Stimulated activated CD8-positive, alpha-beta memory T cell treated with anti-CD3 and anti-CD28 coated beads, Interleukin-7, amount 100 ng/mL, for 4 hours (primary cell): Measurements from ENCODE around the gene ATXN1.
"Not testable (repeated sequence)": the region's sequence is repeated elsewhere in the genome, so short reads cannot be mapped to it uniquely, and the experiment has no call there.

Source experiments
- DNase-seq, 2 donors: peaks; one replicate each; pipeline ENCODE4 v3.0.0-alpha.2; 2020; ENCODE audit warnings: low read depth in 2 of 2

Gene ATXN1

DNA sequence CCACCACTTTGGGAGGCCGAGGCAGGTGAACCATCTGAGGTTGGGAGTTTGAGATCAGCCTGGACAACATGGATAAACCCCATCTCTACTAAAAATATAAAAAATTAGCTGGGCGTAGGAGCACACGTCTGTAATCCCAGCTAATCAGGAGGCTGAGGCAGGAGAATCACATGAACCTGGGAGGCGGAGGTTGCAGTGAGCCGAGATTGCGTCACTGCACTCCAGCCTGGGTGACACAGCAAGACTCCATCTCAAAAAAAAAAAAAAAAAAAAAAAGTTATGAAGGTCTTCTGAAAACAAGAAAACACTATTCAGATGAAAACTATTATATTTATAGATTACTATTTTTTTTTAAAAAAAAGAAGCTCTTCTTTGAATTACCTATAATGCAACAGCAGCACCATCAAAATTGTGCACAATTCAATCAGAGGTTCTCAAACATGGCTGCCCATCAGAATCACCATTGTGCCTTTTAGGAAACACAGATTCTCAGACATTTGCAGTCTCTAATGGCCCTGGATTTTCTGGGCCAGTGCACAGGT lies 370.3 kb downstream of the ATXN1 start:
- DNase-seq = not testable (repeated sequence)

- DNase-seq = no peak
These were observed 371.6 kb downstream of the ATXN1 start for GRCh38 chr6:16389642-16390041.

GRCh38 chr6:16388488-16388887 lies 372.8 kb downstream of the ATXN1 start:
- DNase-seq = no peak

DNA sequence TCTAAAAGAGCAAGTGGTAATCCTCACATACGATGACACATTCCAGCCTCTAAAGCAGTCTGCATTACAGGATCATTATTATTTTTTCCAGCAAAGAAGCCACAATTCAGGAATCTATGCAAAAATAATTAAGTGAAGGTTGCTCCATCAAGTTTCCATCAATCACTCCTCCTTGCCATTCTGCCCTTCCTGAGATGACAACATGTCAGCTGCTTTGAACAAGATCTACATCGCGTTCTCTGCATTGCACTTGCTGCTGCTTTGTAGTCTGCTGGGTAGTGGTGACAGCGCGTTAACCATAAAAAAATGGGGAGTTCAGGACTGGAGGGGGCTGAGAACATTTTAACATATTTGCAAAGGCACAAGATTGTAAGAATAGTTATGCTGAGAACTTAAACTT lies 375.2 kb downstream of the ATXN1 start:
- no peak for DNase-seq

DNA sequence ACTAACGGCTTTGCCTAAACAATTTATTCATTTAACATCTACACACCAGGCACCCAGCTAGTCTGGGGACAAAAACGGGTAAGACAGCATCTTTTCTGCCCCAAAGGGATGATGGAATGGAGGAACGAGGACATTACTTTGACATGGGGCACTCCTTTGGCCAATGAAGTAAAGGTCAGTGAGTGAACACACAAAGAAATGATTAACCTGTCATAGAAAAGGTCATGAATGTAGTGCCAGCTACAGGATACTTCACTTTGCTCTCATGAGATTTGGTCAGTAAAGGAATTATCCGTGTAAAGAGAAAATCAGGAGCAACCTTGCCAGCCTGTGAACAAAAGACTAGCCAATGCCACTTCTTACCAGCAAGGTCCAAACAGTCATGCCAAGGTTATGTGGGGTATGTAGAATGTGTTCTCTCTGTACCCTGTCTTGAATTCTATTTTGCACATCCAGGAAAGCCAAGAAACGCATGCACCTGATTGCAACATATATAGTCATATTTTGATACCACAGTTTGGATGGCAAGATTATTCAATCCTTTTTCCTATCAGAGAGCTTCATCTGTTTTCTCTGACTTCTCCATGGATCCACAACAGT lies 377.6 kb downstream of the ATXN1 start:
- no peak for DNase-seq

DNA sequence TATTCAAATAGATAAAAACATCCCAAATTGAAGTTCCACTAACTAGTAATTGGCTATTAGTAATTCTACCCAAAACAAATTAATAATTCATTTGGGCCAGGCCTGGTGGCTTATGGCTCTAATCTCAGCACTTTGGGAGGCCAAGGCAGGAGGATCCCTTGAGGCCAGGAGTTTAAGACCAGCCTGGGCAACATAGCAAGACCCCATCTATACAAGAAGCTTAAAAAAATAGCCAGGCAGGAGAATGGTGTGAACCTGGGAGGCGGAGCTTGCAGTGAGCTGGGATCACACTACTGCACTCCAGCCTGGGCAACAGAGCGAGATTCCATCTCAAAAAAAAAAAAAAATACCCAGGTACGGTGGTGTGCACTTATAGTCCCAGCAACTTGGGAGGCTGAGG lies 379.3 kb downstream of the ATXN1 start:
- not testable (repeated sequence) for DNase-seq

GRCh38 chr6:16380220-16380809 lies 380.9 kb downstream of the ATXN1 start:
- no peak for DNase-seq

DNA sequence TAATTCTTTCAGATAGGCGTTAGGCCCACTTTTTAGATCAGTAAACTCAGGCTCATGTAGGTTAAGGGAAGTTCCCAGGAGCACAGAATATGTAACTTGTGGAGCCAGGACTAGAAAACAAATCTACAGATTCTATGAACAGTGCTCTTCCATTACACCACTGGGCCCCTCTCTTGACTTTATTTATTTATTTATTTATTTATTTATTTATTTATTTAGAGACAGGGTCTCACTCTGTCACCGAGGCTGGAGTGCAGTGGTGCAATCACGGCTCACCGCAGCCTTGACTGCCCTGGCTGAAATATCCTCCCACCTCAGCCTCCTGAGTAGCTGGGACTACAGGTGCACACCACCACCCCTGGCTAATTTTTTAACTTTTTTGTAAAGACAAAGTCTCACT lies 382.9 kb downstream of the ATXN1 start:
- DNase-seq = not testable (repeated sequence)

DNA sequence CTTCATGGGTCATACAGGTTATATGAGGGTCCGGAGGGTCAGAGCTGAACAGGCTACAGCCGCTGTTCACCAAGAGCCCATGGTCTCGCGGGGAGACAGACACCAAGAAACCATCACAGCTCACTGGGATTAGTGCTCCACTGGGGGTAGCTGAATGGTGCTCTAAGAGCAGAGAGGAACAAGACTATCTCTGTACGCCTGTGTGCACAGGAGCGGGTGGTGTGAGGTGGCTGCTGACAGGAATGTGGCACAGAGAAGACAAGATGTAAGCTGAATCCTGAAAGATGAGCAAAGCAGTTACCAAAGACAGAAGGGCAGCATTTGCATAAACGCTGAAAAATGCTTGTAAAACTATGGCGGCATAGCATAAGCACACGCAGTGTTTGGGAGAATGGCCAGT lies 383.8 kb downstream of the ATXN1 start:
- DNase-seq = no peak

DNA sequence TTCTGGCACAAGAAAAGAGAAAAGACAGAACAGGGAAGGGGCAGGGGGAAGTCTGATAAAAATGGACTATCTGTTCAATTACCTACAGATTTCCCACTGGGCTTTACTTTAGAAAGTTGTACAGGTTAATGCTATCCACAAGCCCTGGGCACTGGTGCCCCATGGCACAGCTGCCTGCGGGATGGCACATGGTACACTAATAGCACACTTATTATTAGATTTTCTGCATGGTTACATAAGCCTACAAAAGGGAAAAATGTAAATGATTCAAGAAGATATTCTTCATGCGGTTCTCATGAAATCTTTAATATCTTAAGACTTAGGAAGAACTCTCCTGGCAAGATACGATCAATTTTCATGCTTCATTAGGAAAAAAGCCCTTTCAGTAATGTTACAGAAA lies 385.4 kb downstream of the ATXN1 start:
- DNase-seq = no peak

- no peak for DNase-seq
These were observed 386.1 kb downstream of the ATXN1 start for GRCh38 chr6:16375206-16375605.

DNA sequence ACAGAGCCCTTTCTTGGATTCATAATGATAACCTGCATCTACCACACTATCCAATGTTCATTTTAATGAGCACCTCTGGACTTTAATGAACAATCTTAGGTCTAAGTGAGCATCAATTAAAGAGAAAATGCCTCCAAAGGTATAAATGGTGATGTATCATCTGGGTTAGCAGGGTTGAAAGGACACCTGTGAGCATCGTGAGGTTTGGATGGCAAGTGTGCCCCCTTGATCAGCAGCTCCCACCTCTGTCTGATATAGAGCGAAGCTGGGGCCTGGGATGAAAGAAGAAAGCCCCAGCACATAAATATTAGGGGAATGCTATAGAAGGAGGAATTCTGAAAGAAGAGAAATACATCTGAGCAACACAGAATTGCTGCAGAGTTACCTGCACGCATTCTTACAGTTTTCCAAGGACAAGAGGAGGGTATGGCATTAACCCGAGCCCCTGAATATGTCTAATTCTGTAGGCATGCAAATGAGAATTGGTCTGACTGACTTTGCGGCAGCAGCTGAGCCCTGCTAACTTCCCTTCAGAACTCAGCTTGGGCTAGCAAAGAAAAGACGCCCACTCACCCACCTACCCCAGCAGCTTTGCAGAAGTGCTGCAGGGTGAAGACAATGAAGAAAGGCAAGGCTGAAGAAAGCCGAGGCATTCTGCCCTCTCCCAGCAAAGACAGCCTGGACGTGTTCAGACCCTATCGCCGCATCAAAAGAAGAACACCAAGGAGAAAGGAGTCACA lies 386.6 kb downstream of the ATXN1 start:
- no peak for DNase-seq

DNA sequence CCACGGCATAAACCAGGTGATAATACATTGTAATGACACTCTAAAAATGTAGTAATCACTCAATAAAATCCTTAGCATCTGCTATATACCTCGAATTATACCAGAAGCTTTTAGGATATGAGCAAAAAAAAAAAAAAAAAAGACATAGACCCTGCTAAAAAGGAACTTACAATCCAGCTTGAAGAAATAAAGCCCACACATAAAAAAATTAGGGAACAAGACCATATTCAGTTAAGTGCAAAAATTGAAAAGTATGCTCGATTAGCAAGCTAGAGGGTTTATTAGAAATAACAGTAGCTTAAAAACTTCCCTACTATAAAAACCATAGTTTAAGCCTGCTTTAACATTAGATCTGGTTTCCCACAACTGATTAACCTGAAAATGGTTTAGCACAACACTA lies 387.2 kb downstream of the ATXN1 start:
- no peak for DNase-seq

DNA sequence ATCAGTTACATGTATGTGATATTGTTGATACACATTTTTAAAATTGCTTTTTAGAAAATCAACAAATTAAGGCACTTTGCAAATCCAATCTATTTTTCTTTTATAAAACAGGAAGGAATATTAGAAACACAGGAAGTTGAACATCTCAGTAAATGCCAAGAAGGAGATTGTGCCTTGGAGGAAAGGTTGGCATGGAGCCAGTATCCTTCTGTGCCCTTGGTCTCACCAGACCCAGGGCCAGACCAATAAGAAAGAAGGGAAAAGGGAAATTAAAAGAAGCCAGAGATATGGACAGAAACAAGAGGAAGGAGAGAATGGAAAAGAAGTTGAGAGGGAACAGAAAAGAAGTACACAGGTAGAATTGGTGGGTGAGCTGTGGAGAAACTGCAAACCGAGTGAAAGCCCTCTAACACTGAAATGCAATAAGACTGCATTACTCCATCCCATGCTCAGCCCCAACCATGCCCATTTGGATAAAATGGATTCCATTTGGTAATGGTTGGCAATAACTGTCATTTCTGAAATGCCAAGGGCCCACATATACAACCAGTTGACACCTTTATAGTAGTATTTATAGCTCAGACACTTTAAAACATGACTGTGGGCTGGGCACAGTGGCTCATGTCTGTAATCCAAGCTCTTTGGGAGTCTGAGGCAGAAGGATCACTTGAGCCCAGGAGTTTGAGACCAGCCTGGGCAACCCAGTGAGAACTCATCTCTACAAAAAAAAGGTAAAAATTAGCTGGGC lies 389.1 kb downstream of the ATXN1 start:
- no peak for DNase-seq

- no peak for DNase-seq
These were observed 389.9 kb downstream of the ATXN1 start for GRCh38 chr6:16371401-16371800.

- no peak for DNase-seq
These were observed 390.3 kb downstream of the ATXN1 start for GRCh38 chr6:16370943-16371342.

DNA sequence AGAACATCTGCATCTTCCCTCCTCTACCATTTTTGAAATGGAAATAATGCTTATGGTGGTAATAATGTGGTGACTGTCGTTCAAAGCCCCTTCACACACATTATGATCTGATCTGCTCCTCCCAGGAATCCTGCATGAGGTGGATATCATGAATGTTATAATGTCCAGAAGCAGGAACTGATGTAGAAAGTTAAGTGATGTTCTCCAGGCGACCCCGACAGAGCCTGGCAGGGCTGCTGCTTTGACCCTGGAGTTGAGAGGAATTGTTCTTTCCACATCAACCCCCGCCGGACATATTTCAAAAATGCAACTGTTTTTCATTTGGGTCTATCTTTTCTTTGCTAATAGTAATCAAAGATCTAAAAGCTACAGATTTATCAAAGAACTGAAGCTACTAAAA lies 391.3 kb downstream of the ATXN1 start:
- no peak for DNase-seq

DNA sequence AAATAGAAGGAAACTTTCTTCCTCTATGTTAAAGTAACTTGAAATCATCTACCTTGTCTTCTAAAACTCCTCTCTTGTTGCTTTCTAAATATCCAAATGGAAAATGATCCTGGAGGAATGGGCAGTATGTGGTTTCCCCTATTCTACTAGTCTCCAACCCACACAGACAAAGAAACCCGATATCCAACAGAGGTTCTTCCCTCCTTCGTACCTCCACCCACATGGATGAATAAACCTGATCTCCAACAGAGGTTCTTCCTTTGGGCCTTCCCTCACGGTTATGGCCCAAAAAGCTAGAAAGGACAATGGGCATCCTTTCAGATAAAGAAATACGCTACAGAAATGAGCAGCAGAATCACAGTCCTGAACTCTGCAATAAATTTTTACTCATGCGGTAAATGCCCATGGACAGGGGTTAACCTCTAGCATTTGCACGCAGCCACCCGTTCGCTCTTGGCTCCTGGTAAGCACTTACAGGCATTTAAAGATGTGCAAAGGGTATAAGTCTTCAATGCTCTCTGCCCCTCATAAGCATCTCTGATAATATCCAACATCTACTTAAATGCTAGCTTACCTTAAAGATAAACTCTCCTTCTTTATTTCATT lies 392.0 kb downstream of the ATXN1 start:
- DNase-seq = no peak

- DNase-seq = no peak
These were observed 393.7 kb downstream of the ATXN1 start for GRCh38 chr6:16367571-16367970.

DNA sequence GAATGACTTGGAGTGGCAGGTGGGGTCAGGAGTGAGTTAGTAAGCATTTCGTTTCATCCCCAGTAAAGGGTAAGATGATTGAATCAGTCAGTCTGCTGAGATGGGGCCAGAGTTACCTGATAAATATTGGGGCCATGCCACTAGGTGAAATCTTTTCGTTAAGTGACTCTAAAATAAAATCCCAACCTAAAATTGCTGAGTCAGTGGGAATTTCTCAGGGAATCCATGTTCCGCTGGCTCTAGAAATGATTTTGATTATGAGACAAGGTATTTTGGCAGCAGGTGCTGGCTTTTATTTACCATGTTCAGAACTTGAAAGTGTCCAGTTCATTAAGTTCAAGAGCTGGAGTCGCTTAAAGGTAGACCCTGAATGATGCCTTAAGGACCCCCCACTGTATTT lies 397.5 kb downstream of the ATXN1 start:
- DNase-seq = no peak

DNA sequence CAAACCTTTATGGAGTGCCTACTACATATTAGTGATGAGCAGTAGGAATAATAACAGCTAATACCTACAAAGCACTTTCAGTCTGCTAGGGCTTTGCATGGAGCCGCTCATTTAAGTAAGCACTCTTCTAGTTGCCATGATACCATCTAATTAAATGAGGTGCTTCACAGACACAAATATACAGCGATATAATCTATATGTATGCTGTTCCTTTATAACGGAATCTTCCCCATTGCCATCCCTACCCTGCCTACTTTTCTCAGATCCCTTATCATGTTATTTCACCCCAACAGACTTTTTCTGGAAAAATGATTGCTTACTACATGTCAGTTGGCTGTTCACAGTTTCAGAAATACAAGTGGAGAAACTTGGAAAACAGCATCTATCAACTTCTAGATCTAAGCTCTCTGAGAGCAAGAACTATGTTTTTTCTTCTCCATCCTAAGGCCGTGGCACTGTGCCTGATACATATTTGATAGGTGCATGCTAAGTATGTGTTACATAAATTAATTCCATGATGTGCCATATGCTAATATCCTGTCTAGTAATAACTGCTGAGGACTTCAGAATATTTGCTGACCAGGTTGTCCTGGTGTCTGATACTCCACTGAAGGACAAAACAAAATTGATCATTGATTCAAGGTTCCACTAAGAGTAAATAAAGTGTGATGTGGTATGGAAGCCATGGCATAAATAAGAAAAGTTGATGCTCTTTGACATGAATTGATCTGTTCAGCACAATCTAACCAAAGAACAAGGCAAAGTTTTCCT lies 398.3 kb downstream of the ATXN1 start:
- DNase-seq = no peak
